COLO668 (cell line): ENCODE data around the gene SPTBN5.
A peak's percentile ranks its signal among the peaks of the same experiment; 100 is the strongest.

Experiments
- DNase-seq: peaks from one replicate; lab custom pipeline; 2025; ENCODE audit not compliant: unreplicated experiment; lab: John Stamatoyannopoulos, UW

The SPTBN5 gene

GRCh38 chr15:41868321-41868720 is 25.5 kb downstream of the SPTBN5 start:
- no peak for DNase-seq

GRCh38 chr15:41866872-41867579 is 26.8 kb downstream of the SPTBN5 start:
- DNase-seq = no peak

DNA sequence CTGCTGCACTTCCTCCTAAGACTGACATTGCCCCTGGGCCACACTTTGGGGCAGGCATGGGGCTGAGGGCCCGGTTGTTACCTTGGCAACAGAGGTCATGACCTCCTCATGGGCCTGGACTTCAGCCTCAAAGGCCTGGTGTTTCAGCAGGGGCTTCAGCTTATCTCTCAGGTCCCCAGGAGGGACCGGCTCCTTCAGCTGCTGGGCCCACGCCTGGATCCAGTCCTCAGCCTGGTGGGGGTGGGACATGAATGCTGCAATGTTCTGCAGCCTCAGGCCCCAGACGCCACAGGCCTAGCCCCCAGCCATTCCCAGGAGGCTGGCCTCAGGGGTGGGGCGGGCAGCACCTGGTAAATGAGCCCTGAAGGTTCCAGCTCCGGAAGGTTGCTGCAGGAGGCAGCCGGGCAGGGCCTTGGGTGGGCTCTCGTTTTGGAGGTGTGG is 27.6 kb downstream of the SPTBN5 start:
- DNase-seq = no peak

DNA sequence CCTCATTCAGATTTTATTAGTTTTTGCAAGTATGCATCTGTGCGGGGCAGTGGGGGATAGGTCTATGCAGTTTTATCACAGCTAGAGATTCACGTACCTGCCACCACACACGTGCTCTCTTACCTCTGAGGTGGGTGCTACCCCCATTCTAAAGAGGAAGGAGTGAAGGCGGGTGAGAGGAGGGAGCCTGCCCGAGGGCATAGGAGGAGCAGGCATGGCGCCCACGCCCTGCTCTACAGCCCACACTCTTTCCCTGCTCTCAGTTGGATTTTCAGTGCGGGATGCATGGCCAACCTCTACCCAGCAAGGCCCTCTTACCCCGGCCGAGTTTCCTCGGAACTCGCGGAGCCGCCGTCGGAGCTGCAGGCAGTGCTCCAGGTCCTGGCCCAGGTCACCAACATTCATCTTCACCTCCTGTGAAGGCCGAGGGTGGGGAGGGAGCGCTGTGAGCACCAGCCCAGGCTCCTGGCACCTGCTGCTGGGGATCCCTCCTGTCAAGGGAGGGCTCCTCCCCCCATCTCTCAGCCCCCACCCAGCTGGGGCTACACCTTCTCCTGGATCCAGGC is 28.3 kb downstream of the SPTBN5 start:
- DNase-seq = no peak

GRCh38 chr15:41862515-41863116 is 31.2 kb downstream of the SPTBN5 start:
- peak; percentile 46 for DNase-seq

DNA sequence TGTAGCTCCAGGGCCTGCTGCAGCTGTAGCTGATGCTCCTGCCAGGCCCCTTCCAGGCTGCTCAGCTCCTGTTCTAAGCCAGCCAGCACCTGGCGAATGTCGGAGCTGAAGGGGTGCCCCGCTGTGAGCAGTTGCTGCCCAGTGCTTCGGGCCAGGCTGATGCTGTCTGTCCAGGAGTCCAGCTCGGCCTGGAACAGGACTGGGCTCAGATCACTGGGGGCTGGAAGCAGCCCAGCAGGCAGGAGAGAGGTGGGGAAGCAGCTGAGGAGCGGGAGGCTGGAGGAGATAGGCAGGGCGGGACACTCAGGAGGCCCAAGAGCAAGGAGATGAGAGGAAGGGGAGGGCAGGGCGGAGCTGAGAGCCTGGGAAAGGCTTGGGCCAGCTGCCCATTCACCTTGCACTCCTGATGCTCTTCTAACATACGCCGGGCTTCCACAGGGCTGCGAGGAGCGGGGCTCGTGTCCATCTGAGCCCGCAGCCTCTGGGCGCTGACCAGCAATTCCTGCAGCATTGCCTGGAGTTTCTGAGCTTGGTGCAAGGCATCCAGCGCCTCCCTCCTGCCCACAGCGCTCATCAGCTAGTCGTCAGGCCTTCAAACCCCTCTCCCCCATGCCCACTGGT is 32.0 kb downstream of the SPTBN5 start:
- DNase-seq = no peak

DNA sequence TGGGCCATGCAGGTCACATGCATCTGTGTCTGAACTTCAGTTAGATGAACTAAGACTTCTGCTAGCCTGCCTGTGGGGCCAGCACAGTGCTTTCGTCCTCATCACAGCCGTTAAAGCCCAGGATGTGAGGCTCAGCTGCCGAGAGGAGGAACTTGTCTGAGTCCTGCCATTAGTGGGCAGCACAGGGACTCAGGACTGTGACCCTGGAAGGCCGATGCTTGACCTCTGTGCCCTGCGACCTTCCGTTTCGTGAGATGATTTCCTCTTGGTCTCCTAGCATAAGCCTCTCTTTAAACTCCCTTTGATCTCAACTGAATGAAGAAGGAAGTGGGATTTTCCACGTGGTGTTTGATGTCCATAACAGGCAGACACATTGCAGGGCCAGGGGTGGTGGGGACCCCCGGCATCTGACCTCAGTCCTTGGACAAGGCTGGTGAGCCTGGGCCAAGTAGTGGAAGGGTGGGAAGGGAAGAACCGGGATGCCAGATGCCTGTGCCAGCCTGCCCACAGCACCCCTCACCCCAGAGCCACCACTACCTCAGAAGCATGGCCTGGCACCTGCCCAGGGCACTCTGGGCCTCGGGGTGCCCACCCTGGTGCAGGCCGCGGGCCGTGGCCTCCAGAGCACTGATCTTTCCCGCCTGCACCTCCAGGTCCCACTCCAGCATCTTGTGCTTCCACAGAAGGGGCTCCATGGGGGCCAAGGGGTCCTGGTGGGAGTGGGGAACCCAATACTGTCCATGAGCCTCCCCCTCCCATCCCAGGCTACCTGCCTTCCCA is 33.6 kb downstream of the SPTBN5 start:
- DNase-seq = no peak

DNA sequence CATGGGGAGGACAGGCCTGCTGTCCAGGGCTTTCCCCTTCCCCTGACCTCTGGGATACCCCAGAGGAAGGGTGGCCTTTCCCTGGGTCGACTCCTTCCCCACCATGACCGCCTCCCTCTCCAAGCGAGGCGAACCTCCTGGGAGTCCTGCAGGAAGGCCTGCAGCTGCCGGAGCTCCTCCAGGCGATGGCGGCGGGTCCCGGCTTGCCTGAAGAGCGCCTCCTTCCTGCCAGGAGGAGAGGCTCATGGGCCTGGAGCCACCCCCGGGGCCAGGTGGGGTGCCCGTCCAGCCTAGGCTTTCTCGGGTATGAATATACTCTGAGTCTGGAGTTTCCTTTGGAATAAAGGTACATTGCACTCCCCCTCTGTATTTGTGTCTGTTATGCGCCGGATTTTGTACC is 35.1 kb downstream of the SPTBN5 start:
- no peak for DNase-seq

DNA sequence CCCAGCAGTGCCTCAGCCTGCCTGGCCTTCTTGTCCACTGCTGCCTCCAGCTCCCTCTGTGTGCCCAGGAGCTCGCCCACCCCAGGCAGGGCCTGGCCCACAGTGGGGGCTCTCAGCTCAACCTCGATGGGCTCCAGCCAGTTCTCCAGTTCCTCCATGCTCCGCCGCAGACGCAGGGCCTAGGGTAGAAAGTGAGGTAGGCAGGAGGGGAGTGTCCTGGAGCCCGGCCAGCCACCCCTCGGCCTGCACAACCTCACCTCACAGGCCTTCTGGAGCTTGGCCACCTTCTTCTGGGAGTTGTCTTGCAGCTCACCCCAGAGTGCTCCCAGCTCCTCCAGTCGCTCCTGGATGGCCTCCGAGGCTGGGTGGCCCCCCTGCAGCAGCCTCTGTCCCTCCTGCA is 36.5 kb downstream of the SPTBN5 start:
- no peak for DNase-seq

- no peak for DNase-seq
Measured at GRCh38 chr15:41856716-41857115, 37.1 kb downstream of the SPTBN5 start.

GRCh38 chr15:41856262-41856661 is 37.6 kb downstream of the SPTBN5 start:
- no peak for DNase-seq

- no peak for DNase-seq
Measured at GRCh38 chr15:41855261-41855961, 38.4 kb downstream of the SPTBN5 start.

DNA sequence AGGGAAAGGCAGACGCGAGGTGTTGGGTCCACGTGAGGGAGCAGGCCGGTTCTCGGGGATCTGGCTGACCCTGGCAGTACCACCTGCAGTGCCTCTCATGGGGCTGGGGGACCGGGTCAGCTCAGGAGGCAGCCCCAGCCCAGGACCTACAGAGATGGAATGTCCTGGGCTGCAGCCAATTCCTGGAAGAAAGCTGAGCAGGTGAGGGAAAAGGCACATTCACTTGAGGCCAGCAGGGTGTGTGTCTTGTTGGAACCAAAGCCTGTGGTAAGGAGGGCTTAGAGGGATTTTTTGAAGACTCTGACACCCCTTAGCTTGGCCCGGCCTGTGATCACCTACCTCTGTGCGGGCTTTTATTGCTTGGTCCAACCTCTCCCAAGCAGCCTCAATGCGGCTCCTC is 39.4 kb downstream of the SPTBN5 start:
- no peak for DNase-seq

DNA sequence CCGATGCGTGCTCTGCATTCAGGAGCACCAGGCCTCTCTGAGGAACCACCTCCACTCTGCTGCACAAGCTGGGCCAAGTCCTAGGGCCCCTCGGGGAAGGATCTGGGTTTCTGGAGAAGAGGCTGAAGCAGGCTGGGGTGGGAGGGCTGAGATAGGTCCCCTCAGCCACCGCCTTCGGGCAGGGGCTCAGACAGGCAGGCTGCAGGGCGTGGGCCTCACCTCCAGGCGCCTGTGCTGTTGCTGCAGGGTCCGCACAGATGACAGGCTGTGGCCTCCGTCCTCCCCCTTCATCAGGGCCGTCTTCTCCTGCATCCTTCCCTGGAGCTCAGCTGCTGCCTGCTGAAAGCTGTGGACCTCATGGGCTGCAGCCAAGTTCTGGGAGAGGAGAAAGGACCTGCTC is 40.0 kb downstream of the SPTBN5 start:
- no peak for DNase-seq

- DNase-seq = no peak
Measured at GRCh38 chr15:41852736-41853590, 40.9 kb downstream of the SPTBN5 start.

DNA sequence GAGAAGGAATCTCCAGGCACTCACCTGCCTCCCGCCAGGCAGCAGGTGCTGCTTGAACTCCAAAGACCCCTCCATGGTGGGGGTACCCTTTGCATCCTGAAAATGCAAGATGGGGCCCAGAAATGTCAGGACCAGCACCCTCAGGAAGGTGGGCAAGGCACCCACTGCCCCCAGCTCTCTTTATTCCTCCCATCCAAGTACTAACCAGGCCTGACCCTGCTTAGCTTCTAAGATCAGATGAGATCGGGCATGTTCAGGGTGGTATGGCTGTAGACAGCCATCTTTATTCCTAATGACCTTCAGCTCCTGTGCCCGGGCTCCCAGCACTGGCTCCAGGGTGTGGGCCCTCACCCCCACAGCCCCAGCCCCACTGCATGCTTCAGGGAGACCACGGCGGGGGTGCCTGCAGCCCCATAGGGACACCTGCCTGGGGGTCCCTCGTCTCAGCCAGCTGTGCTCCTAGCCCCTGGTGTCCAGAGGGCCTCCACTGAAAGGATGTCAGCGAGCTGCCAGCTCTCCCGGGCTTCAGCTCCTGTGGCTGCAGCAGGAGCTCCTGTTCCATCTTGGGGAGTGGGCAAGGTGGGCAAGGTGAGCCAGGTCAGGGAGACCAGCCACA is 42.0 kb downstream of the SPTBN5 start:
- no peak for DNase-seq

GRCh38 chr15:41851167-41851523 is 42.7 kb downstream of the SPTBN5 start:
- no peak for DNase-seq

- DNase-seq = no peak
Measured at GRCh38 chr15:41850482-41851166, 43.2 kb downstream of the SPTBN5 start.

DNA sequence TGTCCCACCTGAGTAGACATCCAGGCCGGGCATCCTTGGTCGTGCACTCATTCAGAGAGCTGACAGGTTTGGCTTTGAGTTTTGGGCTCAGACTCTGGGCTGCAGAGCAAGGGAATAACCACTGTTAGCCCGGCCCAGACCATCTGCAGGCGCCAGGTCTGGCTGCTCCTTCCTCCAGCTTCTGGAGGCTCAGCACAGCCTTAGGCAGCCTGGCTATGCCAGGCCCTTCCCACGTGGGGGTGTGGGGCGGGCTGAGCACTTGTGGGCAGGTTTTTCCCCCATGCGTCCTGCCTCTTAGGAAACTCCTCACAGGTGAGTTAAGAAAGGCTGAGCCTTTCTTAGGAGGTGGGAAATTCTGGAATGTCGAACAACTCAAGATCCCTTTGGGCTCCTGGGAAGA is 44.0 kb downstream of the SPTBN5 start:
- DNase-seq = no peak
